AG20443 (cell line): Measurements from ENCODE around the gene ZNF777.
"Not testable (repeated sequence)": the region's sequence is repeated elsewhere in the genome, so short reads cannot be mapped to it uniquely, and the experiment has no call there.

ENCODE experiments used
- DNase-seq: peaks from one replicate; pipeline ENCODE4 v3.0.0; 2012; ENCODE audit warnings: low spot score, mixed read lengths

Gene ZNF777

GRCh38 chr7:149450821-149451220 lies 10.0 kb downstream of the ZNF777 start:
- DNase-seq = no peak

GRCh38 chr7:149449897-149450296 lies 11.0 kb downstream of the ZNF777 start:
- DNase-seq = no peak

- DNase-seq = no peak
Measured at GRCh38 chr7:149448961-149449360, 11.9 kb downstream of the ZNF777 start.

GRCh38 chr7:149446026-149446425 lies 14.8 kb downstream of the ZNF777 start:
- not testable (repeated sequence) for DNase-seq

- DNase-seq = no peak
Measured at GRCh38 chr7:149444287-149444686, 16.6 kb downstream of the ZNF777 start.

GRCh38 chr7:149443523-149443922 lies 17.3 kb downstream of the ZNF777 start:
- no peak for DNase-seq

- DNase-seq = no peak
Measured at GRCh38 chr7:149442924-149443323, 17.9 kb downstream of the ZNF777 start.

GRCh38 chr7:149440222-149440621 lies 20.6 kb downstream of the ZNF777 start:
- DNase-seq = no peak

- DNase-seq = no peak
Measured at GRCh38 chr7:149436358-149436757, 24.5 kb downstream of the ZNF777 start.

- no peak for DNase-seq
Measured at GRCh38 chr7:149433124-149433523, 27.7 kb downstream of the ZNF777 start.

- no peak for DNase-seq
Measured at GRCh38 chr7:149432121-149432691, 28.7 kb downstream of the ZNF777 start.

GRCh38 chr7:149431486-149432120 lies 29.3 kb downstream of the ZNF777 start:
- DNase-seq = no peak

- DNase-seq = no peak
Measured at GRCh38 chr7:149430192-149430591, 30.7 kb downstream of the ZNF777 start.

- no peak for DNase-seq
Measured at GRCh38 chr7:149427893-149428292, 33.0 kb downstream of the ZNF777 start.

GRCh38 chr7:149427096-149427680 lies 33.7 kb downstream of the ZNF777 start:
- peak; percentile 34 for DNase-seq

- DNase-seq = no peak
Measured at GRCh38 chr7:149423449-149424110, 37.3 kb downstream of the ZNF777 start.

GRCh38 chr7:149422914-149423301 lies 38.0 kb downstream of the ZNF777 start:
- peak; percentile 27 for DNase-seq

GRCh38 chr7:149422162-149422913 lies 38.5 kb downstream of the ZNF777 start:
- DNase-seq = peak; percentile 97

GRCh38 chr7:149420006-149420405 lies 40.9 kb downstream of the ZNF777 start:
- DNase-seq = no peak

GRCh38 chr7:149415391-149416071 lies 45.3 kb downstream of the ZNF777 start:
- no peak for DNase-seq

GRCh38 chr7:149414745-149415390 lies 46.0 kb downstream of the ZNF777 start:
- DNase-seq = peak; percentile 49
